OCI-LY1 (cell line): ENCODE results near the gene PRKCH.

Experiments
- H2AFZ ChIP-seq: fragments of 200-600 bp; sonication (generic), shearing (Covaris generic); 2 replicates; pipeline ENCODE4 v1.6.0; 2014; ENCODE audit warnings: antibody characterized with exemption, mild to moderate bottlenecking, low read length
- H3F3A ChIP-seq: fragments of 200-600 bp; sonication (generic), shearing (Covaris generic); 2 replicates; pipeline ENCODE4 v1.6.0; 2014; ENCODE audit warnings: mild to moderate bottlenecking, antibody characterized with exemption, low read length, moderate library complexity; ENCODE audit not compliant: insufficient read depth
- H3K27ac ChIP-seq: fragments of 200-600 bp; sonication (generic); 2 replicates; pipeline ENCODE4 v1.5.1; 2014; ENCODE audit warnings: low read length, mixed run types, mild to moderate bottlenecking, low read depth; ENCODE audit not compliant: poor library complexity, severe bottlenecking
- H3K27me3 ChIP-seq: fragments of 200-600 bp; sonication (generic); 2 replicates; pipeline ENCODE4 v1.6.0; 2014; ENCODE audit warnings: antibody characterized with exemption, mild to moderate bottlenecking, low read length, moderate library complexity; ENCODE audit not compliant: insufficient read depth
- H3K36me3 ChIP-seq: fragments of 200-600 bp; sonication (generic); 2 replicates; pipeline ENCODE4 v1.6.1; 2014; ENCODE audit warnings: mild to moderate bottlenecking, antibody characterized with exemption, low read length, moderate library complexity, mixed read lengths; ENCODE audit not compliant: insufficient read depth
- H3K4me1 ChIP-seq: fragments of 200-600 bp; sonication (generic); 2 replicates; pipeline ENCODE4 v1.5.1; 2014; ENCODE audit warnings: mild to moderate bottlenecking, low read length, moderate library complexity; ENCODE audit not compliant: insufficient read depth, severe bottlenecking
- H3K4me2 ChIP-seq: fragments of 200-600 bp; sonication (generic), shearing (Covaris generic); 2 replicates; pipeline ENCODE4 v1.6.1; 2014; ENCODE audit warnings: low read length
- H3K4me3 ChIP-seq: fragments of 200-600 bp; sonication (generic); 2 replicates; pipeline ENCODE4 v1.5.1; 2014; ENCODE audit warnings: low read length, low read depth, mild to moderate bottlenecking, mixed read lengths; ENCODE audit not compliant: poor library complexity, severe bottlenecking
- H3K79me2 ChIP-seq: fragments of 200-600 bp; shearing (Covaris generic); 2 replicates; pipeline ENCODE4 v1.6.1; 2016; ENCODE audit warnings: mixed run types, low read length, mixed read lengths; ENCODE audit not compliant: insufficient read depth
- H3K9ac ChIP-seq: fragments of 200-600 bp; sonication (generic), shearing (Covaris generic); 2 replicates; pipeline ENCODE4 v1.6.1; 2014; ENCODE audit warnings: mild to moderate bottlenecking, low read length, mixed read lengths
- H3K9me2 ChIP-seq: fragments of 200-600 bp; sonication (generic), shearing (Covaris generic); 2 replicates; pipeline ENCODE4 v1.6.1; 2014; ENCODE audit warnings: low read depth, mild to moderate bottlenecking, low read length, mixed read lengths
- H3K9me3 ChIP-seq: fragments of 200-600 bp; shearing (Covaris generic); 2 replicates; pipeline ENCODE4 v1.6.1; 2014; ENCODE audit warnings: low read length, mixed read lengths
- H4K20me1 ChIP-seq: fragments of 200-600 bp; sonication (generic), shearing (Covaris generic); 2 replicates; pipeline ENCODE4 v1.6.0; 2016; ENCODE audit warnings: mild to moderate bottlenecking, low read length; ENCODE audit not compliant: insufficient read depth
- CTCF ChIP-seq: fragments of 200-600 bp; sonication (generic), shearing (Covaris generic); IDR thresholded peaks from 2 replicates; pipeline ENCODE4 v1.5.1; 2017; ENCODE audit warnings: mild to moderate bottlenecking, antibody characterized with exemption, low read length, moderate library complexity, mixed read lengths
- EZH2 ChIP-seq: fragments of 200-600 bp; sonication (generic), shearing (Covaris generic); IDR thresholded peaks from 2 replicates; pipeline ENCODE4 v1.8.0; 2017; ENCODE audit warnings: borderline replicate concordance, mixed run types, mild to moderate bottlenecking, antibody characterized with exemption, low read length, moderate library complexity, mixed read lengths

The PRKCH gene

GRCh38 chr14:61379639-61380184 lies 58.3 kb downstream of the PRKCH start:
- Histone ChIP-seq H3K9ac (no peak overlapping the region), H4K20me1 (no peaks in the 10 kb centered on the region), H3K4me1 (no peaks in the 10 kb centered on the region), H3K9me3 (peaks cover 1% of the 10 kb centered on the region; the same call in 1 of the 2 replicates), H3K27ac (no peak overlapping the region), H3F3A (no peaks in the 10 kb centered on the region), H3K4me3 (no peak overlapping the region), H3K9me2 (no peaks in the 10 kb centered on the region), H3K4me2 (no peak overlapping the region), H3K36me3 (no peaks in the 10 kb centered on the region), H2AFZ (no peak overlapping the region), H3K27me3 (no peaks in the 10 kb centered on the region; the same call in 1 of the 2 replicates), H3K79me2 (no peaks in the 10 kb centered on the region)
- no peak for TF ChIP-seq CTCF
- no peak for TF ChIP-seq EZH2

- H4K20me1 ChIP-seq: no peaks in the 10 kb centered on the region
- H3K4me2 ChIP-seq: no peak overlapping the region
- H3K9me2 ChIP-seq: no peaks in the 10 kb centered on the region
- no peaks in the 10 kb centered on the region for H3K36me3 ChIP-seq
- no peaks in the 10 kb centered on the region for H3K4me1 ChIP-seq
- H2AFZ ChIP-seq: no peak overlapping the region
- H3K4me3 ChIP-seq: no peak overlapping the region
- H3K27me3 ChIP-seq: no peaks in the 10 kb centered on the region; the same call in 1 of the 2 replicates
- H3K27ac ChIP-seq: no peak overlapping the region
- no peak overlapping the region for H3K9ac ChIP-seq
- H3K9me3 ChIP-seq: no peaks in the 10 kb centered on the region
- H3K79me2 ChIP-seq: no peaks in the 10 kb centered on the region
- no peaks in the 10 kb centered on the region for H3F3A ChIP-seq
- TF ChIP-seq EZH2 (no peak), CTCF (no peak)
These were observed 59.6 kb downstream of the PRKCH start for GRCh38 chr14:61380984-61381383.

GRCh38 chr14:61381553-61381952 lies 60.2 kb downstream of the PRKCH start:
- Histone ChIP-seq H3K9ac (no peak overlapping the region), H3K79me2 (no peaks in the 10 kb centered on the region), H3K36me3 (no peaks in the 10 kb centered on the region), H3K9me3 (no peaks in the 10 kb centered on the region), H3K9me2 (no peaks in the 10 kb centered on the region), H3K4me3 (no peak overlapping the region), H3K27me3 (no peaks in the 10 kb centered on the region; the same call in 1 of the 2 replicates), H3K27ac (no peak overlapping the region), H3K4me2 (no peak overlapping the region), H4K20me1 (no peaks in the 10 kb centered on the region), H3F3A (no peaks in the 10 kb centered on the region), H2AFZ (no peak overlapping the region), H3K4me1 (no peaks in the 10 kb centered on the region)
- TF ChIP-seq CTCF: no peak
- TF ChIP-seq EZH2: no peak
